Measurements from ENCODE around the gene TYW1B. TPM values are rescaled to one million over a fixed set of nuclear protein-coding genes. Genes with fewer than 3 reads are reported as not detected.
"Not testable (repeated sequence)": the region's sequence is repeated elsewhere in the genome, so short reads cannot be mapped to it uniquely, and the experiment has no call there.

TYW1B gene
- total RNA-seq, 6 donors from 2014 or later = 2.4 to 22.0 (median 4.5) TPM

DNA sequence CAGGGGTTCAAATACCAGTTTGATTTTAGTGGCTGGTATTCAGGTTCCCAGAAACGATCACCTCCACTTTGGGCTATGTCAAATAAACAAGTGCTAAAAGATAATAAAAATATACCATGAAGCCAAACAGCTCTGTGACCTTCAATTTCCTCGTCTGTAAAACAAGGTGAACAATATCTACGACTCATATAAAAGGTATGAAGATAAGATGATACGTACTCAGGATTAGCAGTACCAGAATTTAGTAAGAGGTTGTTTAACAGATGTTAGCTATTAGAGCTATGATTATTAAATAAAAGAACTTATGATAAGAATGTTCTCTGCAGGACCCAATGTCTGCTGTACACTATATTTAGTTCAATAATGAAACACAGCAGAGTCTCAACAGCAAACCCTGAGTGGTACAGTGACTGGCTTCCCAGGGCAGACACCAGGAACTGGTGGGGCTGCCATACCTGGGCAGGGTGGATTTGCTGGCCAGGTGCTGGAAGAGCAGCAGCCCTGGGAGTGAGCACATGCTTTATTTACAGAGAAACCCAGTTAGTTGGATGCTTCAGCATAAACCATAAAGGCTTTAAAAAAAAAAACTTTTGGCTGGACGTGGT is 151.8 kb downstream of the TYW1B start:
- not testable (repeated sequence) for H3K27ac ChIP-seq

GRCh38 chr7:72675686-72676085 is 152.3 kb downstream of the TYW1B start:
- H3K9me3 ChIP-seq = not testable (repeated sequence)
- 78 to 79% methylated on average over 2 of the region's 2 CpGs for WGBS, 2 donors

More for the DNA sequence above, 151.8 kb downstream of the TYW1B start:
- not testable (repeated sequence) for DNase-seq; H3K4me3 ChIP-seq; H3K9me3 ChIP-seq; H3K36me3 ChIP-seq; H3K27me3 ChIP-seq; ATAC-seq (ENCODE audit: low FRiP score in 2 of 2); H3K4me1 ChIP-seq
- 80 to 83% methylated on average over 5 of the region's 5 CpGs for WGBS, 2 donors

GRCh38 chr7:72674394-72674793 is 153.6 kb downstream of the TYW1B start:
- Histone ChIP-seq H3K4me3 (no peak overlapping the region), H3K27ac (no peak overlapping the region), H3K27me3 (no peaks in the 10 kb centered on the region), H3K36me3 (no peaks in the 10 kb centered on the region), H3K9me3 (no peaks in the 10 kb centered on the region), H3K4me1 (no peaks in the 10 kb centered on the region)
- no peak for TF ChIP-seq POLR2AphosphoS5 (IDR thresholded peaks at IDR 0.05)
- TF ChIP-seq, protein P1, sequence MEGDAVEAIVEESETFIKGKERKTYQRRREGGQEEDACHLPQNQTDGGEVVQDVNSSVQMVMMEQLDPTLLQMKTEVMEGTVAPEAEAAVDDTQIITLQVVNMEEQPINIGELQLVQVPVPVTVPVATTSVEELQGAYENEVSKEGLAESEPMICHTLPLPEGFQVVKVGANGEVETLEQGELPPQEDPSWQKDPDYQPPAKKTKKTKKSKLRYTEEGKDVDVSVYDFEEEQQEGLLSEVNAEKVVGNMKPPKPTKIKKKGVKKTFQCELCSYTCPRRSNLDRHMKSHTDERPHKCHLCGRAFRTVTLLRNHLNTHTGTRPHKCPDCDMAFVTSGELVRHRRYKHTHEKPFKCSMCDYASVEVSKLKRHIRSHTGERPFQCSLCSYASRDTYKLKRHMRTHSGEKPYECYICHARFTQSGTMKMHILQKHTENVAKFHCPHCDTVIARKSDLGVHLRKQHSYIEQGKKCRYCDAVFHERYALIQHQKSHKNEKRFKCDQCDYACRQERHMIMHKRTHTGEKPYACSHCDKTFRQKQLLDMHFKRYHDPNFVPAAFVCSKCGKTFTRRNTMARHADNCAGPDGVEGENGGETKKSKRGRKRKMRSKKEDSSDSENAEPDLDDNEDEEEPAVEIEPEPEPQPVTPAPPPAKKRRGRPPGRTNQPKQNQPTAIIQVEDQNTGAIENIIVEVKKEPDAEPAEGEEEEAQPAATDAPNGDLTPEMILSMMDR (IDR thresholded peaks at IDR 0.05) = no peak
- no peak for TF ChIP-seq POLR2A (IDR thresholded peaks at IDR 0.05)
- ATAC-seq (ENCODE audit: low FRiP score in 2 of 2) = no peak
- DNase-seq = no peak
- WGBS, 2 donors = 87 to 93% methylated on average over 3 of the region's 3 CpGs

More at GRCh38 chr7:72675686-72676085, 152.3 kb downstream of the TYW1B start:
- not testable (repeated sequence) for DNase-seq; H3K27me3 ChIP-seq; H3K4me3 ChIP-seq; H3K36me3 ChIP-seq; H3K4me1 ChIP-seq; H3K27ac ChIP-seq; ATAC-seq (ENCODE audit: low FRiP score in 2 of 2)

DNA sequence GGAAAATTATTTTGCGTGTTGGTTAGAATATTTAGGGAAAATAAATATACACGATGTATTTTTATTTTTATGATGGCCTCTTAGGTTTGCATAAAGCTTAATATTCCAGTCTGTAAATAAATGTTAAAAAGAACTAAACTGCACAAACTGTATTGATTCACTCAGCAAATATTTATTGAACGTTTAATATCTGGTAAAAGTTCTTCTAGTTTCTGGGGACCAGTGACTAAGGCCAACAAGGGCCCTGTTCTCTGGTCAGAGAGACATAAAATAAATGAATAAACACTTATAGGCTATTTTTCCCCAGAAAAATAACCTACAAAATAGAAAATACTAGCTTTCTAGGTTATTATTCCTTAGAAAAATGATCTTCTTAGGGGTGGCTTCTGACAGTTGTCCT is 157.2 kb downstream of the TYW1B start:
- DNase-seq; H3K4me3 ChIP-seq; H3K27ac ChIP-seq; ATAC-seq (ENCODE audit: low FRiP score in 2 of 2); H3K9me3 ChIP-seq; H3K36me3 ChIP-seq; H3K4me1 ChIP-seq; H3K27me3 ChIP-seq: not testable (repeated sequence)
- 86 to 94% methylated on average over 3 of the region's 3 CpGs for WGBS, 2 donors

DNA sequence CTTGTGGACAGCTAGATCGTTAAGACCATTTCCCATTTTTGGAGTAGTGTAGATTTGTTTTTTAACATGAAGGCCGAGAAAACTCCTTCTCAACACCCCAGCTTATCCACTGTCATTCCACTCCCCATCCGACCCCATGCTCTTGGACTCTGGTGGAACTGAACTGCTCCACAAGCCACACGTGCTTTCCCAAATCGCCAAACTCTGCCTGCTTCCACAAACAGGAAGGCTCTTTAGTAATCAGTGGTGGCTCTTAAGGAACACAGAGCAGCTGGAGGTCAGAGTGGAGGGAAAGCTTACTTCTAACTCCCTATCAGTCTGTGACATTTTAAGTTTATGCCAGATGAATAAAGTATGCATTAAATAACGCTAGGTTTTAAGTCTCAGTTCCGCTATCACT is 159.6 kb downstream of the TYW1B start:
- not testable (repeated sequence) for ATAC-seq (ENCODE audit: low FRiP score in 2 of 2)

DNA sequence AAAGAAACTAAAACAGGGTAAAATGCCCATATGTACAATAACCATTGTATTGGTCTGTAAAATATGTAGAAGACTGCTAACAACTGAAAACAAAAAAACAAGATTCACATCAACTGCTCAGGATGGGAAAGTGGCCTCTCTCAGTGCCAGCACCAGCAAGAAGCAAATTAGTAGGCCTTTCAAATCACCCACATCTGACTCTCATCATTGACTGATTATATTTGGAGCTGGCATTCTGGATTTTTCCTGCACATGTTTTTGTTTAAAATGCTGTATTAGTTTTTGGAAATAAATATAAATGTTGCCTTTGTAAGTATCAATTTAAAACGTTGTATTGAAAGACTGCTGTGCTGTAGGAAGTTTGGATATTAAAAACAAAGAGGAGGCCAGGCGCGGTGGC is 161.0 kb downstream of the TYW1B start:
- not testable (repeated sequence) for H3K36me3 ChIP-seq; ATAC-seq (ENCODE audit: low FRiP score in 2 of 2); H3K9me3 ChIP-seq; H3K27ac ChIP-seq; H3K4me3 ChIP-seq; H3K27me3 ChIP-seq; H3K4me1 ChIP-seq; DNase-seq
- 44 to 45% methylated on average over 3 of the region's 3 CpGs for WGBS, 2 donors

More for the DNA sequence above, 159.6 kb downstream of the TYW1B start:
- DNase-seq, H3K27me3 ChIP-seq, H3K9me3 ChIP-seq, H3K4me3 ChIP-seq, H3K27ac ChIP-seq, H3K36me3 ChIP-seq, H3K4me1 ChIP-seq: not testable (repeated sequence)
- whole genome bisulfite sequencing, 2 donors = 53 to 62% methylated on average over 7 of the region's 7 CpGs

DNA sequence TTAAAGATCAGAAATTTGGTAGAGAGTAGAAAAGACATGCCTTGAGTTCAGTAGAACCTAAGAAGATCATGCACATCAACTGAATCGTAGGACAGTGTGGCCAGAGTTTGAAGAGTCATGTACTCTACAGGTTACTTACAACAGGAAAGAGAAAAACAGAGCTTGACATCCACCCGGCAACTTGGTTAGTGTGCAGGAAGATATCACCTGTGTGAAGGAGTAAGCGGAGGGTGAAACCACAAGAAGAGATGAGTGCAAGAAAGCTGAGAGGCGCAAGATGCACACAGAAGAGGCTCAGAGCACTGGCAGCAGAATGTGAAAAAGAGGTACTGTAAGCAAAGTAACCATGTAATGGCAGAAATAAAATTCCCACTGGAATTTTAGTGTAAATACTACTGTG is 179.4 kb downstream of the TYW1B start:
- not testable (repeated sequence) for H3K4me3 ChIP-seq; H3K27me3 ChIP-seq; DNase-seq; H3K4me1 ChIP-seq; ATAC-seq (ENCODE audit: low FRiP score in 2 of 2); H3K27ac ChIP-seq; H3K36me3 ChIP-seq; H3K9me3 ChIP-seq
- WGBS, 2 donors = 81 to 87% methylated on average over 4 of the region's 4 CpGs

DNA sequence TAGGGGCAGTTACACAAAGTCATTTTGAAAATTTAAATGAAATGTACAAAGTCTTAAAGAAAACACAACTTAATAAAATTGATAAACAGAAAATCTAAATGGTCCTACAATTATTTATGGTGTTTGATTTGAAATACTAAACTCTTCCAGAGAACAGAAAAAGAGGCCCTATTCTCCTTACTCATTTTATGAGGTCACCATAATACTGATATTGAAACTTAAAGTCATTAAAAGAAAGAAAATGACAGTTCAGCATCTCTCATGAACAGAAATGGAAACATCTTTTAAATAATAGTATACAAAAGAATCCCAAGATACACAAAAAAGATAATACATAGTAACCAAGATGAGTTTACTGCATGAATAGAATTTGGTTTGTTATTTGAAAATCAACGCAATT is 184.3 kb downstream of the TYW1B start:
- WGBS, 2 donors = 68 to 85% methylated on average over 1 of the region's 1 CpG
- not testable (repeated sequence) for H3K27ac ChIP-seq; ATAC-seq (ENCODE audit: low FRiP score in 2 of 2); H3K36me3 ChIP-seq; DNase-seq; H3K27me3 ChIP-seq; H3K4me1 ChIP-seq; H3K4me3 ChIP-seq; H3K9me3 ChIP-seq

- not testable (repeated sequence) for ATAC-seq (ENCODE audit: low FRiP score in 2 of 2); DNase-seq; H3K27ac ChIP-seq; H3K27me3 ChIP-seq; H3K4me3 ChIP-seq; H3K4me1 ChIP-seq; H3K9me3 ChIP-seq; H3K36me3 ChIP-seq
- 91 to 94% methylated on average over 5 of the region's 5 CpGs for WGBS, 2 donors
Measured at GRCh38 chr7:72641485-72642248, 186.3 kb downstream of the TYW1B start.

DNA sequence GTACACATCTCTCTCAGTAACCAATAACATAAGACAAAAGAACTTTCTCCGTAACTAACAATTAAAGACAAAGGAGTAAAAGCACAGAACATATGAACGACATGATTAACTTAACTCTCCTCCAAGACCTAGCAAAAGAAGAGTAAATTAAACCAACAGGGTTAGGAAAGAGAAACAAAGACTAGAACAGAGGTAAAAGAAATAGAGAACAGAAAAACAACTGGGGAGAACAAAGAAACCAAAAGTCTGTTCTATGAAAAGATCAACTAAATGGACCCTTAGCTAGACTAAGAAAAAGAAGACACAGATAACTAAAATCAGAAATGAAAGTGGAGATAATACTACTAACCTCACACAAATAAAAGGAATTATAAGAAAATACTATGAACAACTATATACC is 187.3 kb downstream of the TYW1B start:
- ATAC-seq (ENCODE audit: low FRiP score in 2 of 2); H3K27ac ChIP-seq; DNase-seq; H3K4me1 ChIP-seq; H3K36me3 ChIP-seq; H3K4me3 ChIP-seq; H3K9me3 ChIP-seq; H3K27me3 ChIP-seq: not testable (repeated sequence)
- 90 to 92% methylated on average over 2 of the region's 2 CpGs for WGBS, 2 donors
